Gastroesophageal sphincter (tissue), 4 donors: ENCODE measurements around the gene ANKRD42. TPM values are rescaled to one million over a fixed set of nuclear protein-coding genes. Genes with fewer than 3 reads are reported as not detected.

Source experiments
- ATAC-seq: fragments of 150-250 bp; one replicate; pipeline ENCODE4 v1.9.1; 2016; ENCODE audit warnings: mild to moderate bottlenecking, moderate library complexity
- H3K27ac ChIP-seq, 4 donors: fragments of 200-600 bp; sonication (generic) in 3 of 4; 1 replicate in 3 of 4; 2 replicates in 1 of 4; pipeline ENCODE4 v1.5.1; 2016 to 2019
- H3K27me3 ChIP-seq: fragments of 200-600 bp; sonication (generic); one replicate; pipeline ENCODE4 v1.5.1; 2019
- H3K36me3 ChIP-seq, 2 donors: fragments of 200-600 bp; sonication (generic); one replicate each; pipeline ENCODE4 v1.5.1; 2019; ENCODE audit warnings: control low read depth in 1 of 2
- H3K4me1 ChIP-seq, 3 donors: fragments of 200-600 bp; sonication (generic); 1 replicate in 2 of 3; 2 replicates in 1 of 3; pipeline ENCODE4 v1.5.1; 2016 to 2019; ENCODE audit warnings: control low read depth in 2 of 3
- H3K4me3 ChIP-seq, 2 donors: fragments of 200-600 bp; sonication (generic); one replicate each; pipeline ENCODE4 v1.5.1; 2019; ENCODE audit warnings: mild to moderate bottlenecking in 1 of 2, moderate library complexity in 1 of 2
- H3K9me3 ChIP-seq, 3 donors: fragments of 200-600 bp; sonication (generic); one replicate each; pipeline ENCODE4 v1.5.1; 2017 to 2019; ENCODE audit warnings: control low read depth in 2 of 3
- EP300 ChIP-seq: sonication (generic); formaldehyde crosslinking; IDR thresholded peaks from one replicate; pipeline ENCODE4 v1.6.1; 2017; ENCODE audit warnings: antibody characterized with exemption, mild to moderate bottlenecking
- POLR2A ChIP-seq, 2 donors: fragments of 450-650 bp; IDR thresholded peaks; one replicate each; pipeline ENCODE4 v1.6.1; 2017; ENCODE audit warnings: antibody characterized with exemption in 2 of 2, mild to moderate bottlenecking in 2 of 2, moderate library complexity in 1 of 2
- POLR2AphosphoS5 ChIP-seq: sonication (generic); formaldehyde crosslinking; IDR thresholded peaks from one replicate; pipeline ENCODE4 v1.6.1; 2017; ENCODE audit warnings: antibody characterized with exemption
- WGBS, 2 donors: methylation state at CpG; one replicate each; pipeline ENCODE4 v1.1.5; 2018; ENCODE audit warnings: low coverage in 1 of 2; 5-methylcytosine and 5-hydroxymethylcytosine counted together
- total RNA-seq, 4 donors: library from RNA; depleted of rRNA; stranded (reverse); fragments of >200 nt; gene quantifications; one replicate each; pipeline ENCODE4 v1.1.0, GENCODE V29; 2016
- TF ChIP-seq, protein P1 (sequence below), 4 experiments: fragments of 200-600 bp in 2 of 4; fragments of 450-650 bp in 2 of 4; sonication (generic) in 1 of 4; IDR thresholded peaks; one replicate each; pipeline ENCODE4 v1.5.1; 2017 to 2019; ENCODE audit warnings: antibody characterized with exemption in 4 of 4, mild to moderate bottlenecking in 2 of 4, moderate library complexity in 2 of 4

The ANKRD42 gene
- total RNA-seq, 4 donors from 2014 or later, result 9.3 to 13.3 (median 13.2) TPM

DNA sequence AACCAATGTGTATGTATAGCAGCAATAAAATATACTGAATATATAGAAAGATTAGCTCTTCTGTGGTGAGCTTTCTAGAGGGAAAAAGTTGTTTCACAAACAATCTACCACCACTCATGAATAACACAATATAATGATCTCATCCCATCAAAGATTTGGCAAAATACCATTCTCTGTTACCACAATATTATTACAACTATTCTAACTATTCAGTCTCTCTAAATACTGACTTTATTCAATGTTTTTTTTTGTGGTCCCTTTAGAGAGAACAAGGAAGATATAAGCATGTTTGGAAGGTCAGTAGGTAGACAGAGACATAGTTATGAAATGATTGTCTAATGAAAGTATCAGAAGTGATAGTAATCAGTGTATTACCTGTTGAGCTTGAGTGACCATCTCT is 84.8 kb downstream of the ANKRD42 start:
- H3K4me1 ChIP-seq, result peaks cover 0 to 25% (median 6%) of the 10 kb centered on the region in 3 donors
- no peak for TF ChIP-seq EP300
- TF ChIP-seq POLR2AphosphoS5, result no peak
- TF ChIP-seq POLR2A (IDR thresholded peaks at IDR 0.05), result no peak
- TF ChIP-seq, protein P1, sequence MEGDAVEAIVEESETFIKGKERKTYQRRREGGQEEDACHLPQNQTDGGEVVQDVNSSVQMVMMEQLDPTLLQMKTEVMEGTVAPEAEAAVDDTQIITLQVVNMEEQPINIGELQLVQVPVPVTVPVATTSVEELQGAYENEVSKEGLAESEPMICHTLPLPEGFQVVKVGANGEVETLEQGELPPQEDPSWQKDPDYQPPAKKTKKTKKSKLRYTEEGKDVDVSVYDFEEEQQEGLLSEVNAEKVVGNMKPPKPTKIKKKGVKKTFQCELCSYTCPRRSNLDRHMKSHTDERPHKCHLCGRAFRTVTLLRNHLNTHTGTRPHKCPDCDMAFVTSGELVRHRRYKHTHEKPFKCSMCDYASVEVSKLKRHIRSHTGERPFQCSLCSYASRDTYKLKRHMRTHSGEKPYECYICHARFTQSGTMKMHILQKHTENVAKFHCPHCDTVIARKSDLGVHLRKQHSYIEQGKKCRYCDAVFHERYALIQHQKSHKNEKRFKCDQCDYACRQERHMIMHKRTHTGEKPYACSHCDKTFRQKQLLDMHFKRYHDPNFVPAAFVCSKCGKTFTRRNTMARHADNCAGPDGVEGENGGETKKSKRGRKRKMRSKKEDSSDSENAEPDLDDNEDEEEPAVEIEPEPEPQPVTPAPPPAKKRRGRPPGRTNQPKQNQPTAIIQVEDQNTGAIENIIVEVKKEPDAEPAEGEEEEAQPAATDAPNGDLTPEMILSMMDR (IDR thresholded peaks at IDR 0.05), result no peak
- H3K27me3 ChIP-seq, result no peaks in the 10 kb centered on the region
- no peak for ATAC-seq
- H3K36me3 ChIP-seq, result peaks cover 0 to 65% of the 10 kb centered on the region in 2 donors
- no peak overlapping the region for H3K4me3 ChIP-seq
- no peaks in the 10 kb centered on the region for H3K9me3 ChIP-seq
- H3K27ac ChIP-seq, result no peak overlapping the region

- no peak overlapping the region for H3K27ac ChIP-seq
- H3K27me3 ChIP-seq, result no peaks in the 10 kb centered on the region
- peaks cover 0 to 46% of the 10 kb centered on the region in 2 donors for H3K36me3 ChIP-seq
- TF ChIP-seq POLR2A (IDR thresholded peaks at IDR 0.05) (no peak), EP300 (no peak)
- TF ChIP-seq, protein P1 (IDR thresholded peaks at IDR 0.05), result no peak
- peaks cover 0 to 44% (median 6%) of the 10 kb centered on the region in 3 donors for H3K4me1 ChIP-seq
- no peaks in the 10 kb centered on the region for H3K9me3 ChIP-seq
- H3K4me3 ChIP-seq, result no peak overlapping the region
- 18 to 75% methylated on average over 1 of the region's 1 CpG for WGBS, 2 donors
- no peak for ATAC-seq
Observed at GRCh38 chr11:83280256-83280655, 86.7 kb downstream of the ANKRD42 start.

GRCh38 chr11:83282084-83282716 is 88.7 kb downstream of the ANKRD42 start:
- TF ChIP-seq POLR2A (IDR thresholded peaks at IDR 0.05), result no peak
- TF ChIP-seq POLR2AphosphoS5, result no peak
- TF ChIP-seq EP300, result no peak
- TF ChIP-seq, protein P1 (IDR thresholded peaks at IDR 0.05), result no peak
- peaks cover 0 to 27% of the 10 kb centered on the region in 2 donors for H3K36me3 ChIP-seq
- H3K27me3 ChIP-seq, result no peaks in the 10 kb centered on the region
- H3K4me3 ChIP-seq, result no peak overlapping the region
- WGBS, 2 donors, result 53 to 76% methylated on average over 4 of the region's 4 CpGs
- ATAC-seq, result no peak
- H3K27ac ChIP-seq, result no peak overlapping the region
- no peaks in the 10 kb centered on the region for H3K9me3 ChIP-seq
- H3K4me1 ChIP-seq, result peaks cover 0 to 52% (median 6%) of the 10 kb centered on the region in 3 donors

DNA sequence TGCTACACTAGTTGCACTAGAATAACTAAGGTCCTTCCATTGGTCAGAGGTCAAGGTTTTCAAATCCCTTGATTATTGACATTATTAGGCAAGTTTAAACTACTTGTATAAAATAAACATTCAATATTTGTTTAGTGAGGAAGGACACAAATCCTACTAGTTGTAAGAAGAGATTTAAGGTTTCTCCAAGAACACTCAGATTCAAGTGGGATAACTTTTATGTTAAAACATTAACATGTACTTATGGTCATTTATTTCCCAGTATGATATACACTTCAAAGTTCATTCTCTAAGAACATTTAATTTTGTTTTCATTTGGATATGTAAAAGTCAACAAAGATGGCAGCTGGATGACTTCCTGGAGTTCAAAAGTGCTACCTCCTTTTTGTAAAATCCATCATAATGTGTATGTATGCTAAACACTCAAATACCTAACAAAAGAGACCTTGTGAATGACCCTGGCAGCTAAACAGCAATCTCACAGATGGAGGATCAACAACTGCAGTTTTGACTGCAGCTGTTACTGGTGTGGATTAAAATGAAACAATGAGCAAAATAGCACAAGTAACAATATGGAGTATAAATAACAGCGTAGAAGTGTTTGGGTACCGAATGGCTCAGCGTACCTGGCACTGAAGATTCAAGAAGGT is 91.1 kb downstream of the ANKRD42 start:
- WGBS, 2 donors, result 8 to 11% methylated on average over 3 of the region's 3 CpGs
- ATAC-seq, result no peak
- Histone ChIP-seq H3K4me1 (peaks cover 0 to 52% (median 6%) of the 10 kb centered on the region in 3 donors), H3K27ac (peak overlapping the region in 2 of 4 donors; percentile 96 to 99), H3K4me3 (peak overlapping the region; percentile 72 to 77), H3K36me3 (peaks cover 0 to 6% of the 10 kb centered on the region in 2 donors), H3K9me3 (no peaks in the 10 kb centered on the region), H3K27me3 (no peaks in the 10 kb centered on the region)
- TF ChIP-seq EP300 (no peak), POLR2A (IDR thresholded peaks at IDR 0.05) (no peak), POLR2AphosphoS5 (no peak)
- TF ChIP-seq, protein P1 (IDR thresholded peaks at IDR 0.05), result no peak
